ENCODE measurements around the gene ORC2. TPM values are rescaled to one million over a fixed set of nuclear protein-coding genes. Genes with fewer than 3 reads are reported as not detected.
"Not testable (repeated sequence)": the region's sequence is repeated elsewhere in the genome, so short reads cannot be mapped to it uniquely, and the experiment has no call there.

Gene ORC2
- total RNA-seq, 3 donors from 2014 or later = 11.8 to 33.1 (median 23.3) TPM

DNA sequence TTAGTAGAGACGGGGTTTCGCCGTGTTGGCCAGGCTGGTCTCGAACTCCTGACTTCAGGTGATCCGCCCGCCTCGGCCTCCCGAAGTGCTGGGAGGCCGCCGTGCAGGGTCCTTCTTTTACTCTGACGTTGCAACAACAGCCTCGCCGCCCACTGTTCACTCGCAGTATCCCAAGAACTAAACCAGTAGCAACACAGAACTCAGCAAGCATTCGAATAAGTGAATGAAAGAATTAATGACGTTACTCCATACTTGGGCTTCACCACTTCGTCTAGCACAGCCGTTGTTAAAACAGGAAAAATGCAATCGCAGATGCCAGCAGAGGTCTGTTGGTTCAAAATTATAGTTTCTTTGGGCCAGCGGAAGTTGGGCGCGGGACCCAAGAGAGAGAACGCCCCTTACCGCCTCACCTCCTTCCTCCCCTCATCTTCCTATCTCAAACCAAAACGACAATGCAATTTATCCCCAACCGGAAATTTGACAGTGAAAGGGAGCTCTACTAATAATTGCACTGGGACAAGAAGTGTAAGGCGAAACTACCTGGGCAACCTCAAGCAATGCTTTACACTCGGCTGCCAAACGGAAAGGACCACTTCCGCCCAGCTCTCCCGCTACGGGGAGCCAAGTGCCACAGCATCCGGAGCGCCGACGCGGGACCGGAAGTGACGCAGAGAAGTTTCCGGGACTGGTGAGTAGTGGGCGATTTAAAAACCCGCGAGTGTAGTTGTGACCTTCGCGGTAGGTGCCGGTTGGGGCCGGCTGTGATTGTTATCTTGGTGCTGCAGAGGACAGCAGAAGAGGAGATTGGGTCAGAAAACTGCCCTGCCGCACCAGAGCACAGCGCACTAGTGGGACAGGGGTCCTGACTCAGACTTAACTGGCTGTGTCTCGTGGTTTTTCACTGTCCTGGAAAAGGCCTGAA is 74.5 kb downstream of the ORC2 start, which contains the start of the genes NIF3L1 and PPIL3:
Gene NIF3L1 (plus strand): TSS at position 668 of the 922 bp plus-strand sequence. CDS start 2,573 bp downstream, outside the sequence.
Gene PPIL3 (minus strand): TSS at position 374 of the 922 bp plus-strand sequence. CDS start 1,462 bp downstream, outside the sequence.
- Histone ChIP-seq H3K4me3 (peak within 1 kb of the TSS; percentile 74 to 82 (median 74)), H3K36me3 (no peaks in the 10 kb centered on the region), H3K9me3 (no peaks in the 10 kb centered on the region), H3K27me3 (no peaks in the 10 kb centered on the region), H3K27ac (peak within 1 kb of the TSS; percentile 92 to 98), H3K4me1 (peaks cover 0 to 11% of the 10 kb centered on the region in 2 donors)
- intact Hi-C loops (cut with DNase I; ENCODE audit: low total_unique reads) = no loop called here
- peak; percentile 95 for DNase-seq (ENCODE audit: low spot score in 2 of 2)
- TF ChIP-seq, protein P1, sequence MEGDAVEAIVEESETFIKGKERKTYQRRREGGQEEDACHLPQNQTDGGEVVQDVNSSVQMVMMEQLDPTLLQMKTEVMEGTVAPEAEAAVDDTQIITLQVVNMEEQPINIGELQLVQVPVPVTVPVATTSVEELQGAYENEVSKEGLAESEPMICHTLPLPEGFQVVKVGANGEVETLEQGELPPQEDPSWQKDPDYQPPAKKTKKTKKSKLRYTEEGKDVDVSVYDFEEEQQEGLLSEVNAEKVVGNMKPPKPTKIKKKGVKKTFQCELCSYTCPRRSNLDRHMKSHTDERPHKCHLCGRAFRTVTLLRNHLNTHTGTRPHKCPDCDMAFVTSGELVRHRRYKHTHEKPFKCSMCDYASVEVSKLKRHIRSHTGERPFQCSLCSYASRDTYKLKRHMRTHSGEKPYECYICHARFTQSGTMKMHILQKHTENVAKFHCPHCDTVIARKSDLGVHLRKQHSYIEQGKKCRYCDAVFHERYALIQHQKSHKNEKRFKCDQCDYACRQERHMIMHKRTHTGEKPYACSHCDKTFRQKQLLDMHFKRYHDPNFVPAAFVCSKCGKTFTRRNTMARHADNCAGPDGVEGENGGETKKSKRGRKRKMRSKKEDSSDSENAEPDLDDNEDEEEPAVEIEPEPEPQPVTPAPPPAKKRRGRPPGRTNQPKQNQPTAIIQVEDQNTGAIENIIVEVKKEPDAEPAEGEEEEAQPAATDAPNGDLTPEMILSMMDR (IDR thresholded peaks at IDR 0.05) = peak in 1 of 3 donors; percentile 11
- TF ChIP-seq POLR2AphosphoS5 (IDR thresholded peaks at IDR 0.05) (peak; percentile 84 to 93 (median 88)), POLR2A (IDR thresholded peaks at IDR 0.05) (peak; percentile 44)

DNA sequence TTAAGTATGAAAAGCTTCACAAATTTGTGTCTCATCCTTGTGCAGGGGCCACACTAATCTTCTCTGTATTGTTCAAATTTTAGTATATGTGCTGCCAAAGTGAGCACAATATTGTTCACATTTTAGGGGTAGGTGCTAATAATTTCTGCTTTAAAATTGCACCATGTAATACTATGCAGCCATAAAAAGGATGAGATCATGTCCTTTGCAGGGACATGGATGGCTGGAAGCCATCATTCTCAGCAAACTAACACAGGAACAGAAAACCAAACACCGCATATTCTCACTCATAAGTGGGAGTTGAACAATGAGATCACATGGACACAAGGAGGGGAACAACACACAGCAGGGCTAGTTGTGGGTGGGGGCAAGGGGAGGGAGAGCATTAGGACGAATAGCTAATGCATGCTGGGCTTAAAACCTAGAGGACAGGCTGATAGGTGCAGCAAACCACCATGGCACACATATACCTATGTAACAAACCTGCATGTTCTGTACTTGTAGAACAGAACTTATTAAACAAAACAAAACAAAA is 81.7 kb downstream of the ORC2 start:
- H3K36me3 ChIP-seq; intact Hi-C loops (cut with DNase I; ENCODE audit: low total_unique reads); H3K4me1 ChIP-seq; H3K4me3 ChIP-seq; H3K9me3 ChIP-seq; H3K27ac ChIP-seq; H3K27me3 ChIP-seq; DNase-seq (ENCODE audit: low spot score in 2 of 2): not testable (repeated sequence)

DNA sequence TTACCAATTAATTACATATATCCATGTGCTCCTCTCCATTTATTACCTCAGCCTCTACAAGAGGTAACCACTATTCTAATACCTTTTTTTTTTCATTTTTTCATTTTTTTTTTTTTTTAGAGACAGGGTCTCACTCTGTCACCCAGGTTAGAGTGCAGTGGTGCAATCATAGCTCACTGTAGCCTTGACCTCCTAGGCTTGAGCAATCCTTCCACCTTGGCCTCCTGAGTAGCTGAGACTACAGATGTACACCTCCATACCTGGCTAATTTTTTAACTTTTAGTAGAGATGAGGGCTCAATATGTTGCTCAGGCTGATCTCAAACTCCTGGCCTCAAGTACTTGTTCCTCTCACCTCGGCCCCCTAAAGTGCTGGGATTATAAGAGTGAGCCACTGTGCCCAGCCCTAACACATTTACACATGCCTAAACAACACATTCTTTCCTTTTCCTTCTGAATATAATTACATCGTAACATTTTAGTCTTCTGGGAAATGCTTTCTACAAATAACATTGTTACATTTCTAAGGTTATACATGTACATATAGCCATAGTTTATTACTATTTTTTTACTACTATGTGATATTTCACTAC is 85.1 kb downstream of the ORC2 start:
- intact Hi-C loops (cut with DNase I; ENCODE audit: low total_unique reads) = no loop called here
- Histone ChIP-seq H3K36me3 (no peaks in the 10 kb centered on the region), H3K27me3 (no peaks in the 10 kb centered on the region), H3K9me3 (no peaks in the 10 kb centered on the region), H3K4me3 (no peak overlapping the region), H3K27ac (no peak overlapping the region), H3K4me1 (no peaks in the 10 kb centered on the region)
- DNase-seq (ENCODE audit: low spot score in 2 of 2) = no peak
- TF ChIP-seq POLR2A (IDR thresholded peaks at IDR 0.05) (no peak), POLR2AphosphoS5 (IDR thresholded peaks at IDR 0.05) (no peak)
- TF ChIP-seq, protein P1 (IDR thresholded peaks at IDR 0.05) = no peak

DNA sequence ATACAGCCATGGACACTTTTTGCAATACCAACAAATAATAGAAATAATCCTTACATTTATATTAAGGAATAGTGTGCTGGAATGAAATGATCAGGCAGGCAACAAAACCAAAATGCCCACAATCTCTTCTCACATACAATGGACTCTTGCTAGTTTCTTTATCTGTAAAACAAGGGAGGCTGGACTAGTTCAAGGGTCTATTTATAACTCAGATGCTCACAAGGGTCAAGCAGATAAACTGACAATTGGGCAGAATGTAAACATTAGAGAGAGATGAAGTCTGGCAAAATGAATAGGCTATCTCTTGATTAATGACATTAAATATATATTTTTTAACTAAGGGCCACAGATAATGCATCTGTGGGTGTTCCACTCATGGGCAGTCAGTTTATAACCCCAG is 86.0 kb downstream of the ORC2 start:
- DNase-seq (ENCODE audit: low spot score in 2 of 2) = no peak
- Histone ChIP-seq H3K4me1 (no peaks in the 10 kb centered on the region), H3K36me3 (no peaks in the 10 kb centered on the region), H3K27ac (no peak overlapping the region), H3K27me3 (no peaks in the 10 kb centered on the region), H3K4me3 (no peak overlapping the region), H3K9me3 (no peaks in the 10 kb centered on the region)
- no peak for TF ChIP-seq POLR2A (IDR thresholded peaks at IDR 0.05)
- TF ChIP-seq POLR2AphosphoS5 (IDR thresholded peaks at IDR 0.05) = no peak
- TF ChIP-seq, protein P1 (IDR thresholded peaks at IDR 0.05) = no peak
- intact Hi-C loops (cut with DNase I; ENCODE audit: low total_unique reads) = no loop called here

DNA sequence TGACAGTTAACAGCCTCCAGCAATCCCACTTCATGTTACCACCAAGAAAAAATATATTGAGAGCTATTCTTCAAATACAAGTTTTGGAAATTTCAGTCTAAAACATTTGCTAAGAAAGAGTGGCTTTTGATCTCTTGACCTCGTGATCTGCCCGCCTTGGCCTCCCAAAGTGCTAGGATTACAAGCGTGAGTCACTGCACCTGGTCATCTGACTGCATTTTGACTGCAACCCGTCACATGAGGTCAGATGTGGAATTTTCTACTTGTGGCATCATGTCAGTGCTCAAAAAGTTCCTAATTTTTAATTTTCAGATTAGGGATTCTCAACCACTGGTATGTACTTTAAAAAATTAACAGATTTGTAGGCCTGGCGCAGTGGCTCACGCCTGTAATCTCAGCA is 89.9 kb downstream of the ORC2 start:
- no peaks in the 10 kb centered on the region for H3K4me1 ChIP-seq
- no peak for TF ChIP-seq POLR2A (IDR thresholded peaks at IDR 0.05)
- no peak for TF ChIP-seq POLR2AphosphoS5 (IDR thresholded peaks at IDR 0.05)
- TF ChIP-seq, protein P1 (IDR thresholded peaks at IDR 0.05) = no peak
- no peaks in the 10 kb centered on the region for H3K9me3 ChIP-seq
- intact Hi-C loops (cut with DNase I; ENCODE audit: low total_unique reads) = no loop called here
- no peak overlapping the region for H3K27ac ChIP-seq
- H3K4me3 ChIP-seq = no peak overlapping the region
- no peaks in the 10 kb centered on the region for H3K36me3 ChIP-seq
- H3K27me3 ChIP-seq = no peaks in the 10 kb centered on the region
- no peak for DNase-seq (ENCODE audit: low spot score in 2 of 2)
